ENCODE measurements around the gene FAM168B.

The FAM168B gene

GRCh38 chr2:131055169-131056065, 37.8 kb downstream of the FAM168B start:
- no peak for FAIRE-seq

GRCh38 chr2:131054488-131054887, 38.8 kb downstream of the FAM168B start:
- no peak for FAIRE-seq

GRCh38 chr2:131052741-131053263, 40.5 kb downstream of the FAM168B start:
- no peak for FAIRE-seq

DNA sequence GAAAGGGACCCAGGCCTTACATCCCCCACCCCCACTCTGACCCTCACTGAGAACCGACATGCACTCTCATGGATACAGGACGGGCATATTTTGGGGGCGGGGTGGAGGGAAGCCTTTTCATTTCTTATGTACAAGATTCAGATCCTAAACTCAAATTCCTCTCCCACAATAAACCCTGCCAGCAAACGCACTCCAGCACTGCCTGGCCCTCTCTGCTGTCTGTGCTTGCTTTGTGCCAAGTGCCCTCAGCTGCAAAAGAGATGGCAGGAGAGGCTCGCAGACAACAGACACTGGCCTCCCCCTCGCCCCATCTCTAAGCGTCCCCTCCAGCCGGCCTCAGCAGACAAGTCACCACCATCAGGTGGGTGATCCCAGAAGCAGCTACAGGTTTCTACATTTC, 42.4 kb downstream of the FAM168B start:
- FAIRE-seq: no peak

GRCh38 chr2:131049150-131049718, 44.0 kb downstream of the FAM168B start:
- FAIRE-seq: no peak

- FAIRE-seq: no peak
These were observed 44.6 kb downstream of the FAM168B start for GRCh38 chr2:131048641-131049040.

DNA sequence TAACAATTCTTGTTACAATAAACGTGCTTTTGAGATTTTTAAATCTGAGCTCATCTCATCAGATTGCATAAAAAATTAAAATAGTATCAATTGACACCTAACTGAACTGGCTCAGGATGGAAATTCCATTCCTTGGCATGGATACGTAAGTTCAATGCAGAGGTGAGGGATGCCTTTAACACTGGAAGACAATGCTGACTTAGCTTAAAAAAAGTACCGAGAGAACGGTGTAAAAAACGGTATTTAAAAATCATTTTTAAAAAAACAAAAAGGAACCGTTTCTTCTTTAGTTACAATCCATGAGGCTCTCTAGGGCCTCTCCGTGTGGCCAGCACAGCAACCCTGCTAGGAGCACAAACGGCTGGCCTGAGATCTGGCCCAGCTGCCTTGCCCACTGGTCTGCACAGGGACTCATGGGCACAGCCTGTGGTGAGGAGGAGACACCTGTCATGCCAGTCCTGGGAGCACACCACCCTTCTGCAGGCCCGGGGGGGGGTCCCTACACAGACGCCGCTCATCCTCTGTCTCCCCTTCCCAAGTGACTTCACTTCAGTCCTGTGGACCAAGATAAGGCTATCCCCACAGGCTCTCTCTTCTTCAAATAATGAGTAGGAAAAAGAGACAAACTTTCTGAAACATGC, 45.2 kb downstream of the FAM168B start:
- FAIRE-seq: no peak

- no peak for FAIRE-seq
These were observed 46.2 kb downstream of the FAM168B start for GRCh38 chr2:131046918-131047652.

DNA sequence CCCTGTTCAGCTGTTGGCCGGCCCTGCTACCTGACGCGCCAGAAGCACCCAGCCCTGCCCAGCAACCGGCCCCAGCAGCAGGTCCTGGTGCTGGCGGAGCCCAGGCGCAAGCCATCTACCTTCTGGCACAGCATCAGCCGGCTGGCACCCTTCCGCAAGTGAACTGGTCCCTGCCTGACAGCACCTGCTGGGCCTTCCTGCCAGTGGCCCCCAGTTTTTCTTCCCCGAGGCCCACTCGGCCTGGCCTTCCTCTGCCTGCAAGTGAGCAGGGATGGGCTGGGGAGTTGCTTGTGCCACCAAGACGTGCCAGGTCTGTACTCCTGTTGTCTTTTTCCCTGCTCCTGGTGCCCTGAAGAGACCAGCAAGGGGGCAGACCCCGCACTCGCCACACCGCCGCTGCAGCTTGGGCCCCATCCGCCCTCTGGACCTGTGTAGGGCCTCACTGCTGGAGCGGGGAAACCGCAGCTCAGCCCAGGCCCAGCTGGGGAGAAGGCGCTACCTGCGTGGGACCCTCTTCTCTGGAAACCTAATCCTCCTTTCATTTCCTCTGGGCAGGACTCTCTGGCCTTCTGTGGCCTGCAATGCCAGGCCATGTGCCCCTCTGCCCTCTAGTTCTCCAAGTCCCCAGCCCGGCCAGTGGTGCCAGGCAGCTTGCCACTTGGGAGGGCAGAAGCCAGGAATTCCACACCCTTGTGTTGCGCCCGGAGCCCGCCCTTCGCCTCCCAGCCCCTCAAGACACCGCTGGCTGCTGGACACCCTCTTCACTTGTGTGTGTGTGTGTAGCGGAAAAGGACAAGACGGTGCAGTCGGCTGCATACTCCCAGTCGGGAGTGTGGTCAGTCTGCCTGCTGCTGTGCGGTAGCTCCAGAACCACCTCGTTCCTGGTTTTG, 47.0 kb downstream of the FAM168B start:
- FAIRE-seq: no peak

- FAIRE-seq: no peak
These were observed 47.8 kb downstream of the FAM168B start for GRCh38 chr2:131045286-131046027.

DNA sequence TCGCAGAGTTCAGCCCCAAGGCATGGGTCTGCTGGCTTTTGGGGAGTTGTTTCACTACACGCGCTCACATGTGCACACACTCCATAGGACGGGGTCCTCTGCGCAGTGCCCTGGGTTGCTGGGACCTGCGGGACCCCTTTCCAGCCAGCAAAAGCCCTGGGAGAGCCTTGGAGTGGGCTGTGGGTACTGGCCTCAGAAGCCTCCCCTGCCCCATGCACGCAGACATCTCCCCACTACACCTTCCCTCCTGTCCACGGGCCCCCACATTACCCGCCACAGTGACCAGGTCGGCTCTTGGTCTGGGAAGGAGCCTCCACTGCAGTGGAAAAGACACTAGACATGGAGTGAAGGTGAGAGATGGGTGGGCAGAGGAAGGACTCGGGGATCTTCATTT, 48.5 kb downstream of the FAM168B start:
- FAIRE-seq: no peak

GRCh38 chr2:131044075-131044756, 49.0 kb downstream of the FAM168B start:
- FAIRE-seq: no peak

- no peak for FAIRE-seq
These were observed 49.8 kb downstream of the FAM168B start for GRCh38 chr2:131043199-131044074.

DNA sequence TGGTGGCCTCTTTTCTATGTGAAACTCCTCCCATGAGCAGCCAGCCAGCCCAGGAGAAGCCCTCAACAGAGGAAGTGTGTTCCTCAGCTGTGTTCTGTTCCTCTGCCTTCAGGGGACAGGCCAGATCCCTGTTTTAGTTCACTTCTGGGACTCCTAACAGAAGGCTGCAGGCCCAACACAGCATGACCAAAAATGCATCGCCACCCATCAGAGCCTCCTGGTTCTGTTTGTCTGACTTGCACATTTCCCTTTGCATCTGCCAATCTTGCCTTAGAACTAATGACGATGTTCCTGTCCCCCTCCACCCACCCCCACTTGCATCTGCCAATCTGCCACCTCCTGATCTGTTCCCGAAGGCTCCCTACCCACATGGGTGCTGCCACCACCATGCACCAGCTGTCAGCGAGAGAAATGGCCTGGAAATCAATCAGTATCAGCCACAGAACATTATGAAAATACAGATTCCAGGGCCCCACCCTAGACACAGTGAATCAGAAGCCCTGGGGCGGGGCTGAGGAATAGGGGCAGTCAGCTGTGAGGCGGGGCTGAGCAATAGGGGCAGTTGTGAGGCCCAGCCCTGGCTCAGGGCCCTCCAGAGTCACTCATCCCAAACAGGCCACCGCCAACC, 51.0 kb downstream of the FAM168B start:
- no peak for FAIRE-seq

GRCh38 chr2:131041402-131042147, 51.7 kb downstream of the FAM168B start:
- FAIRE-seq: no peak

- no peak for FAIRE-seq
These were observed 52.4 kb downstream of the FAM168B start for GRCh38 chr2:131040661-131041401.

GRCh38 chr2:131039908-131040660, 53.2 kb downstream of the FAM168B start:
- FAIRE-seq: no peak
